Stomach smooth muscle (tissue), 2 donors: ENCODE results near the gene NACC2.
A peak's percentile ranks its signal among the peaks of the same experiment; 100 is the strongest.

ENCODE experiments used
- H3K27ac ChIP-seq: one replicate; pipeline ENCODE4 v1.7.0; 2013; ENCODE audit warnings: mild to moderate bottlenecking, low read length, inconsistent platforms
- H3K27me3 ChIP-seq, 2 donors: one replicate each; pipeline ENCODE4 v1.7.0; 2013; ENCODE audit warnings: low read length in 2 of 2; ENCODE audit not compliant: insufficient read depth in 2 of 2, control insufficient read depth in 1 of 2
- H3K36me3 ChIP-seq, 2 donors: one replicate each; pipeline ENCODE4 v1.7.0; 2013; ENCODE audit warnings: low read length in 2 of 2; ENCODE audit not compliant: control insufficient read depth in 2 of 2, insufficient read depth in 2 of 2
- H3K4me1 ChIP-seq: one replicate; pipeline ENCODE4 v1.7.0; 2013; ENCODE audit warnings: low read length; ENCODE audit not compliant: control insufficient read depth, insufficient read depth
- H3K4me3 ChIP-seq, 2 donors: one replicate each; pipeline ENCODE4 v1.7.0; 2013; ENCODE audit warnings: low read length in 2 of 2
- H3K9ac ChIP-seq, 2 donors: one replicate each; pipeline ENCODE4 v1.7.0; 2013; ENCODE audit warnings: low read length in 2 of 2, mild to moderate bottlenecking in 1 of 2
- H3K9me3 ChIP-seq, 2 donors: one replicate each; pipeline ENCODE4 v1.7.0; 2013; ENCODE audit warnings: low read length in 2 of 2; ENCODE audit not compliant: control insufficient read depth in 2 of 2
- donor health status: healthy.
- donor health status: Pancreatic carcinoma.

The NACC2 gene

GRCh38 chr9:136059851-136060670 is 35.0 kb downstream of the NACC2 start:
- Histone ChIP-seq H3K36me3 (peaks cover 0 to 9% of the 10 kb centered on the region in 2 donors), H3K27me3 (no peaks in the 10 kb centered on the region), H3K4me1 (peaks cover 71% of the 10 kb centered on the region), H3K4me3 (no peak overlapping the region), H3K27ac (no peak overlapping the region), H3K9me3 (no peaks in the 10 kb centered on the region), H3K9ac (peak overlapping the region in 1 of 2 donors; percentile 29)

GRCh38 chr9:136059321-136059791 is 35.7 kb downstream of the NACC2 start:
- H3K4me1 ChIP-seq = peaks cover 77% of the 10 kb centered on the region
- H3K4me3 ChIP-seq = no peak overlapping the region
- H3K36me3 ChIP-seq = peaks cover 0 to 9% of the 10 kb centered on the region in 2 donors
- peak overlapping the region in 1 of 2 donors; percentile 29 for H3K9ac ChIP-seq
- H3K27ac ChIP-seq = no peak overlapping the region
- H3K9me3 ChIP-seq = no peaks in the 10 kb centered on the region
- H3K27me3 ChIP-seq = no peaks in the 10 kb centered on the region

- Histone ChIP-seq H3K9ac (no peak overlapping the region), H3K4me3 (no peak overlapping the region), H3K36me3 (peaks cover 0 to 11% of the 10 kb centered on the region in 2 donors), H3K27me3 (no peaks in the 10 kb centered on the region), H3K27ac (no peak overlapping the region), H3K9me3 (no peaks in the 10 kb centered on the region), H3K4me1 (peaks cover 80% of the 10 kb centered on the region)
These were observed 36.2 kb downstream of the NACC2 start for GRCh38 chr9:136058801-136059302.

GRCh38 chr9:136058084-136058483 is 37.0 kb downstream of the NACC2 start:
- H3K4me3 ChIP-seq = no peak overlapping the region
- H3K4me1 ChIP-seq = peaks cover 87% of the 10 kb centered on the region
- H3K9ac ChIP-seq = no peak overlapping the region
- no peaks in the 10 kb centered on the region for H3K9me3 ChIP-seq
- peaks cover 0 to 10% of the 10 kb centered on the region in 2 donors for H3K36me3 ChIP-seq
- H3K27ac ChIP-seq = no peak overlapping the region
- H3K27me3 ChIP-seq = no peaks in the 10 kb centered on the region

GRCh38 chr9:136057236-136058081 is 37.6 kb downstream of the NACC2 start:
- Histone ChIP-seq H3K9me3 (no peaks in the 10 kb centered on the region), H3K4me3 (no peak overlapping the region), H3K27ac (no peak overlapping the region), H3K27me3 (no peaks in the 10 kb centered on the region), H3K36me3 (peaks cover 0 to 5% of the 10 kb centered on the region in 2 donors), H3K4me1 (peaks cover 92% of the 10 kb centered on the region), H3K9ac (no peak overlapping the region)

DNA sequence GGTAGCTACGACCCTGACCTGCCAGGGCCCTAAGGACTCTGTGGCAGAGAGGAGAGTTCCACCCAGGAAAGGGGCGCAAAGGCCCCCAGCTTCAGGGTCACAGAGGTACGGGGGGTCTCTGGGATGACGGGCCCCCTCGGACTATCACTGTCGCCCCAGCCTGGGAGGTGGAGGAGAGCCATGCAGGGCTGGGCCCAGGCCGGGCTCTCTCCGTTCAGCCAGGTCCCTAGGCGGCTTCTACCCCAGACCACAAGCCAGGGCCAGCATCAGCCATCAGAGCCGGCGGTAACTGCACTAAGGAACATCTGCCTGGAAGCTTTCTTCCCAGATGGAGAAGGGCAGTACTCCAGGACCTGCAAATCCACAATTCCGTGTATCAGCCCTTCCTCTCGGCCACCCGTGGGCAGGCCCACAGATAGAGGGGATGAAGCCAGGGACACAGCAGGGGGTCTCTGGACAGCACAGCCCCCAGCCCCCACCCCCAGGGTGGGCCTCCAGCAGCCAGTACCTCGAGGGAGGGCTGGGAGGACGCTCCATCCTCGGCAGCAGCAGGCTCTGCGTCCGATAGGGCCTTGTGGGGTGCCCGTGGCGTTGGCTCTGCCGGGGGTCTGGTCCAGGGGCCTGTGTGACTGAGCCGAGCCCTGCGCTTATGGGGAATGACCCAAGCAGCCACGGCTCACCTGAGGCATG is 38.4 kb downstream of the NACC2 start:
- Histone ChIP-seq H3K4me3 (no peak overlapping the region), H3K27me3 (no peaks in the 10 kb centered on the region), H3K9me3 (no peaks in the 10 kb centered on the region), H3K9ac (no peak overlapping the region), H3K36me3 (peaks cover 0 to 2% of the 10 kb centered on the region in 2 donors), H3K27ac (no peak overlapping the region), H3K4me1 (peaks cover 95% of the 10 kb centered on the region)

DNA sequence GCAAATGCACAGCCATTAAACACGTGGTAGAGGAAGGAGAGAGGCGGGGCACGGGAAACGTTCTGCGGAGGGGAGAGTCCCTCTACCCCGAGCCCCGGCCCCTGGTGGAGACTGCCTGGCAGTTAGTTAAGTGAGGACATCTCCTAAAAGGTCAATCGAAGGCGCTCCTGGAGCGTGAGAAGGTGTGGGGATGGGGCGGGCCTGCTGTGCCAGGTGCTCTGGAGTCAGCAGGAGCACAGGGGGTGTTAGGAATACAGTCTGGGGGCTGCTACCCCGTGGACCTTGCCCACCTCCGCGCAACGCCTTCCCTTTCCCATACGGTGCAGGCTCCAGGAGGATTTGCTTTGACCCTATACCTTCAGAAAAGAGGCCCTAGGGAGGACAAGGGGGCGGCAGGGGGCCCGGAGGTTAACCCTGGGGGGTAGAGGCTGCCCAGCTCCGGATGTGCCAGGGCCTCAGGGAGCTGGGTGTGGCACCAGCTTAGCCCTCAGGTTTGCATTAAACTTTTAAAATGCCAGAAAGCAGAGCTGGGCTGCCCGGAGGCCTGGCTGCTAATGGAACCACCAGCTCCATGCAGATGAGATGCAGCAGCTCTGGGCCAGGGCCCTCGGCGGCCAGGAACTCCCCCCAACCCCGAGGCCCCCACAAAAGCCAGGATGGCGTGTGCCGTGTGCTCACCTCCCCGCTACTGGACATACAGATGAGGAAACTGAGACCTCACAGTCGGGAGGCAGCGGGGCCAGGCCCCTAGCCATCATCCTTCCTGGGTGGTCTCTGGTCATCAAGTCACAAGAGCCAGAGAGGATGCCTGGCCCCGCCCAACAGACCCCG is 39.2 kb downstream of the NACC2 start:
- Histone ChIP-seq H3K4me3 (no peak overlapping the region), H3K4me1 (peaks cover 95% of the 10 kb centered on the region), H3K9ac (no peak overlapping the region), H3K9me3 (no peaks in the 10 kb centered on the region), H3K36me3 (peaks cover 0 to 2% of the 10 kb centered on the region in 2 donors), H3K27ac (no peak overlapping the region), H3K27me3 (no peaks in the 10 kb centered on the region)

- Histone ChIP-seq H3K4me3 (no peak overlapping the region), H3K9me3 (no peaks in the 10 kb centered on the region), H3K9ac (no peak overlapping the region), H3K27ac (no peak overlapping the region), H3K27me3 (no peaks in the 10 kb centered on the region), H3K4me1 (peaks cover 95% of the 10 kb centered on the region), H3K36me3 (peaks cover 0 to 2% of the 10 kb centered on the region in 2 donors)
These were observed 40.0 kb downstream of the NACC2 start for GRCh38 chr9:136054798-136055714.

DNA sequence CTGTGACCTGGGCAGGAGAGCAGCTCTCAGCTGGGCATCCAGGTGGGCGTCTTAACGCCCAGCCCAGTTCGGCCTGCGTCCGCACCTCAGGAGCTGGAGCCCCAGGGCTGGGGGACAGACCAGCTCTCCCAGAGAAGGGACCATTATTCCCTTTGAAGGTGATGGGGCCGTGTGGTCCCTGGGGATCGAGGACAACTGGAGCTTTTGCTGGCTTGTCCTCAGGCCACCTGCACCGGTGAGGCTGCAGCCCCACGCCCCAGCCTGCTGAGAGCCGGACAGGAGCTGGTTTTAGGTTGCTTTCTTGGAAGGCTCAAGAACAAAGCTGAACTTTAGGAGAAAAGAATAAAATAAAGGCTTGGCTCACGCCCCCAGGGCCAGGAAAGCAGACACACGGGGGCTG is 40.9 kb downstream of the NACC2 start:
- Histone ChIP-seq H3K9ac (no peak overlapping the region), H3K4me1 (peaks cover 91% of the 10 kb centered on the region), H3K4me3 (no peak overlapping the region), H3K27ac (no peak overlapping the region), H3K36me3 (peaks cover 2% of the 10 kb centered on the region in 2 donors), H3K9me3 (no peaks in the 10 kb centered on the region), H3K27me3 (no peaks in the 10 kb centered on the region)
